GM12873 (cell line): ENCODE data around the gene LEF1.

ENCODE experiments used
- CTCF ChIP-seq: IDR thresholded peaks from 2 replicates; pipeline ENCODE4 v1.5.1; 2012; ENCODE audit warnings: low read depth, mild to moderate bottlenecking, moderate library complexity, low read length, control low read depth; ENCODE audit not compliant: insufficient read depth; ENCODE audit errors: missing control alignments

The LEF1 gene

DNA sequence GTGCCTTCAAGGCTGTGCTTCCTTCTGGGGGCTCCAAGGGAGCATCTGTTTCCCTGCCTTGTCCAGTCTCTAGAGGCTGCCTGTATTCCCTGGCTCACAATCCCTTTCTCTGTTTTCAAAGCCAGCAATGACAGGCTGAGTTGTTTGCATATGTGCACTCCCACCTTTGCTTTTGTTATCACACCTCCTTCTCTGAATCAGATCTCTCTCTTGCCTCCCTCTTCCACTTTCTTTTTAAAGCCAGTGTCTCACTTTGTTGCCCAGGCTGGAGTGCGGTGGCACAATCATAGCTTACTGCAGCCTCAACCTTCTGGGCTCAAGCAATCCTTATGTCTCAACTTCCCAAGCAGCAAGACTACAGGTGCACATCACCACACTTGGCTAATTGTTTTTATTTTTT, 37.1 kb upstream of the LEF1 start:
- no peak for TF ChIP-seq CTCF

GRCh38 chr4:108204518-108204917, 35.8 kb upstream of the LEF1 start:
- no peak for TF ChIP-seq CTCF

DNA sequence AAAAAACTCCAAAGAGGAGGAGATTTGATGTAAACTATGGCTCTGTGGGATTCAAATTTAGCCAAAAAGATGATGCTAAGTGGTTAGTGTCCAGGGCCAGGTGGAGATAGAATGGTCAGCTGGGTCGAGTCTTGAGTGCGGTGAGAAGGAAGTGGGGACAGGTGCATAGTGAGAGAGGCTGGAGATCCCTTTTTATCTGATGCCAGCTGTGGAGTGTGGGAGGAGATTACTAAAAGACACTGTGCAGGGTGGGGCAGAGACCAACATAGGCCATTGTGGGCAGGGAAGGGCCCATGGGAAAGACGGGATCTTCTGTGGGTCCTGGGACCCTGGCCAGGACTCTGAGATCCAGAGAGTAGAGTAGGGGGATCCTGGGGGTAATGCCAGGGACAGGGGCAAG, 34.6 kb upstream of the LEF1 start:
- TF ChIP-seq CTCF: no peak

DNA sequence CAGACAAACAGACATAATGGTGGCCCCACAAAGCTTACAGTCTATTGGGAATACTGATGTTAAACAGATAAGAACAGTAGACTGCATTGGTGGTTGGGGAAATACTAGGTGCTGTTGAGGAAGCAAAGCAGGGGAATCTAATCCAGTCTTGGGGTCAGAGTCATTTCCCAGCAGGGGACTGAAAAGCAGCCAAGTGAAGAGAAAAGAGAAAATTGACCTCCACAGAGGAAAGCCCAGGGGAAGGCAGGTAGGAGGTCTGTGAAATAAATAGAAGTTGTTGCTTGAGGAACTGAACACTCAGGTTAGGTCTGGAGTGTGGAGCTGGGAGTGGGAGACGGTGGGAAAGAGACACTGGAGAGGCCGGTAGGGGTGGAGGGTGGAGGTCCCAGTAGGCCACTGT, 33.0 kb upstream of the LEF1 start:
- TF ChIP-seq CTCF: no peak

- no peak for TF ChIP-seq CTCF
These were observed 31.1 kb upstream of the LEF1 start for GRCh38 chr4:108199881-108200280.

DNA sequence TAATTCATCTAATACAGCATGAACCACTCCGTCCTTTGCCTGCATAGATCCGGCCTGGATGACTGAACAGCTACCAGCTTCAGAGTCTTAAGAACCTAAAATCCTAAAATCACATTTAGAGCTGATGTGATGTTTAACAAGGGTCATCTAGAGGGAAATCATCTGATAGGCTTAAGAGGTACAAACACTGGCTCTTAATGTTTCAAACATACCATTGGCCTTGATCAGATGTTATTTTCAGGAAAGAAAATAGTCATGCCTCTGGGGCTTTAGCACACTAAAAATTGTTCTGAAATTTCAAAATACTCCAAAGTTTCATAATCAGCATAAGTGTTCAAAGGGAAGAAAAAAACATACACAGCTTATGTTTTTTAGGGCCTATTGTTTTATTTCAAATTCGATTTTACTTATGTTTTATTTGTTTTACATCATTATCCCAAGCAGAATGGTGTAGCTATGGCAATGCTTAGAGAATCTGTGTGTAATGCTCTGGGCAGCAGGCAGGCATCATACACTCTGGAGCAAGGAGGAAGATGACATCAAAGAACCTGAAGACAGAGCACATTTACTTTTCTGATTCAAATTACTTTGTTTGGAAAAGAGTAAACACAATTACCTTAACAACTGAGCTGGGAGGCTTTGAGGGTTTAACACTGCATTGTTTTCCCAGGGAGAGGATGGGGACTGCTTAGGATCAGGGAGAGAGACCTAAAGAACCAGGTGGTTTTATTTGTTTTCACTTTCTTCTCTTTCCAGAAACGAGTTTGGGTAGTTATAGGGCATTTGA, 25.3 kb upstream of the LEF1 start:
- no peak for TF ChIP-seq CTCF

GRCh38 chr4:108192935-108193334, 24.2 kb upstream of the LEF1 start:
- TF ChIP-seq CTCF: no peak

DNA sequence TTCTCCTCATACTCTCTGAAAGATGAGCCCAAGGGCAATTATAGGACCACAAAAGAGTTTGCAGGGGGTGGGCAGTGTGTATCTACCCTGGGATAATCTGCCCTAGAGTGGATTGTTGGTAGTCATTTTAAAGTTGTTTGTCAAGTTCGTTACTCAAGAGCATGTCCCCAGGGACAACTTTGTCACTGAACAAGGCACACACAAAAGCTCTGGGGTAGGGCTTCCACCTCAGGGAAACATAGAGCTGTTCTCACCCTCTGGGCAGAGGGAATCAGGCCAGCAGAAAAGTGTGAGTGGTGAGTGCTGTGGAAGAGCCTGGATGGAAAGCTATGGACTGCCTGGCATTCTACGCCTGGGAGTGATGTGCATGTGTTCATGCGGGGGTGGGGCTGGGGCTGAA, 23.3 kb upstream of the LEF1 start:
- no peak for TF ChIP-seq CTCF
